Smooth muscle cell (in vitro differentiated cells): ENCODE results near the gene TRIM9. TPM values are rescaled to one million over a fixed set of nuclear protein-coding genes. Genes with fewer than 3 reads are reported as not detected.

ENCODE experiments used
- DNase-seq: peaks from one replicate; lab custom pipeline; 2025; ENCODE audit not compliant: unreplicated experiment; lab: John Stamatoyannopoulos, UW
- H2AFZ ChIP-seq: fragments of 200-600 bp; sonication (generic); 2 replicates; pipeline ENCODE4 v1.6.0; 2016; ENCODE audit warnings: antibody characterized with exemption, low read depth, mild to moderate bottlenecking
- H3F3A ChIP-seq: fragments of 200-600 bp; sonication (generic); 2 replicates; pipeline ENCODE4 v1.6.0; 2017; ENCODE audit warnings: antibody characterized with exemption, low read depth
- H3K27ac ChIP-seq: fragments of 200-600 bp; sonication (generic); 2 replicates; pipeline ENCODE4 v1.5.1; 2016; ENCODE audit warnings: low read depth, mild to moderate bottlenecking
- H3K27me3 ChIP-seq: fragments of 200-600 bp; sonication (generic); 2 replicates; pipeline ENCODE4 v1.6.1; 2016; ENCODE audit warnings: low read depth, mild to moderate bottlenecking
- H3K36me3 ChIP-seq: fragments of 200-600 bp; sonication (generic); 2 replicates; pipeline ENCODE4 v1.5.1; 2016; ENCODE audit warnings: low read depth
- H3K4me1 ChIP-seq: fragments of 200-600 bp; sonication (generic); 2 replicates; pipeline ENCODE4 v1.5.1; 2016; ENCODE audit warnings: low read depth
- H3K4me2 ChIP-seq: fragments of 200-600 bp; sonication (generic); 2 replicates; pipeline ENCODE4 v1.6.0; 2016; ENCODE audit warnings: mild to moderate bottlenecking
- H3K4me3 ChIP-seq: fragments of 200-600 bp; sonication (generic); 2 replicates; pipeline ENCODE4 v1.5.1; 2016; ENCODE audit warnings: mild to moderate bottlenecking
- H3K79me2 ChIP-seq: fragments of 200-600 bp; sonication (generic); 2 replicates; pipeline ENCODE4 v1.6.0; 2016; ENCODE audit warnings: low read depth, mild to moderate bottlenecking
- H3K9ac ChIP-seq: fragments of 200-600 bp; sonication (generic); 2 replicates; pipeline ENCODE4 v1.6.0; 2016; ENCODE audit warnings: low read depth
- H3K9me3 ChIP-seq: fragments of 200-600 bp; sonication (generic); replicated peaks from 2 replicates; pipeline ENCODE4 v1.5.1; 2016; ENCODE audit warnings: low read depth
- H4K20me1 ChIP-seq: fragments of 200-600 bp; sonication (generic); 2 replicates; pipeline ENCODE4 v1.6.0; 2016; ENCODE audit warnings: low read depth
- CTCF ChIP-seq: fragments of 200-600 bp; sonication (generic); IDR thresholded peaks from 2 replicates; pipeline ENCODE4 v1.5.1; 2017; ENCODE audit warnings: borderline replicate concordance, mild to moderate bottlenecking, antibody characterized with exemption; ENCODE audit not compliant: insufficient read depth, poor library complexity, severe bottlenecking
- WGBS: methylation state at CpG from one replicate; pipeline ENCODE4 v1.1.7; 2016; ENCODE audit warnings: low lambda C conversion rate; 5-methylcytosine and 5-hydroxymethylcytosine counted together
- polyA plus RNA-seq: library from polyadenylated mRNA; unstranded; fragments of >200 nt; fragmentation: Nextera tagmentation; extraction: Ambion mirVana; gene quantifications from 2 replicates; pipeline ENCODE4 v1.2.1, GENCODE V29; 2016
- total RNA-seq: library from RNA; depleted of rRNA; stranded (reverse); fragments of >200 nt; gene quantifications from 2 replicates; pipeline ENCODE4 v1.2.3, GENCODE V29; 2014

The TRIM9 gene
- total and polyA plus RNA-seq, 2 experiments from 2014 or later: 0.57 to 1.5 TPM

DNA sequence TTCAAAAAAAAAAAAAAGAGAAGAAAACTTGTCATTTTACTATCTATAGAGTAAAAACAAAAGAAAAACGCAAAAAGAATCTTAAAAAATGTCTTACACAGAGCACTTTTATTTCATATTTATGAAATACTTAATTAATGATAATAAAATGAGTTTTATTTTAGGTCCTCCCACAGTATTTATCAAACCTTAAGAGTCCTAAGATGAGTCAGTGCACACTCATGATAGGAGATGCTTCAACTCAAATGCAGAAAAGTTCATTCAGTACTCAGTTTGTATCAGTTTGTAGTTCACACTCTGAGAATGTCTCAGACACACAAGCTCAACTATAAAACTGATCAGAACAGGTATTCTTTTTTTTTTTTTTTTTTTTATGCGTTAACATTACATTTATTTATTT is 41.7 kb downstream of the TRIM9 start:
- Histone ChIP-seq H3K9ac (no peak overlapping the region), H3F3A (no peaks in the 10 kb centered on the region), H2AFZ (no peak overlapping the region), H4K20me1 (no peaks in the 10 kb centered on the region), H3K27me3 (no peaks in the 10 kb centered on the region), H3K36me3 (no peaks in the 10 kb centered on the region), H3K27ac (no peak overlapping the region), H3K4me3 (no peak overlapping the region), H3K4me2 (no peak overlapping the region), H3K4me1 (no peaks in the 10 kb centered on the region), H3K9me3 (no peaks in the 10 kb centered on the region), H3K79me2 (no peaks in the 10 kb centered on the region)
- no peak for TF ChIP-seq CTCF
- WGBS: 93% methylated on average over 2 of the region's 2 CpGs
- DNase-seq: no peak

DNA sequence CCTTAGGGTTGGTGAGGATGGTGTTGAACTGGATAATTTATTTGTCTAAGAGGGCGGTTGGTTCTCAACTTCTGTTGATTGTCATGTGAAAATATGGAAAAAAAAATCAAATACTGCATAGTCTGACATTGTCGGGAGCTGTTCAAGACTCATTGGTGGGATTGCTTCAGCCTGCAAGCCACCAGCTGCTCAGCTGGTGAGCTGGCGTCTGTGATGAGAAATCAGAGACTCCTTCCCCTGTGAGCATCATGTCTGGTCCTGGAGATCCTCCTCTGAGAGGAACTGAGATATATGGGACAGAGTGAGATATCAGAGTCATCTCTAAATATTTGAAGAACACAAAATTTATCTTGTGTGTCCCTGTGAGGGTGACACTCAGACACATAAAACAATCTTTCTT is 49.9 kb downstream of the TRIM9 start:
- H3K9me3 ChIP-seq: no peaks in the 10 kb centered on the region
- 84% methylated on average over 3 of the region's 3 CpGs for WGBS

GRCh38 chr14:51041883-51042282 is 53.0 kb downstream of the TRIM9 start:
- H3K9ac ChIP-seq: no peak overlapping the region
- no peak overlapping the region for H3K4me2 ChIP-seq
- no peaks in the 10 kb centered on the region for H3K36me3 ChIP-seq
- H2AFZ ChIP-seq: no peak overlapping the region
- no peaks in the 10 kb centered on the region for H3K4me1 ChIP-seq
- 68% methylated on average over 5 of the region's 5 CpGs for WGBS
- no peak for TF ChIP-seq CTCF
- no peaks in the 10 kb centered on the region for H3K9me3 ChIP-seq
- H3K79me2 ChIP-seq: no peaks in the 10 kb centered on the region
- no peaks in the 10 kb centered on the region for H3F3A ChIP-seq
- H3K4me3 ChIP-seq: no peak overlapping the region
- no peaks in the 10 kb centered on the region for H4K20me1 ChIP-seq
- peaks cover 11% of the 10 kb centered on the region for H3K27me3 ChIP-seq
- DNase-seq: no peak
- H3K27ac ChIP-seq: no peak overlapping the region

More for the DNA sequence above, 49.9 kb downstream of the TRIM9 start:
- no peaks in the 10 kb centered on the region for H4K20me1 ChIP-seq
- H3K9ac ChIP-seq: no peak overlapping the region
- no peaks in the 10 kb centered on the region for H3K79me2 ChIP-seq
- H3K36me3 ChIP-seq: no peaks in the 10 kb centered on the region
- no peak for TF ChIP-seq CTCF
- no peak overlapping the region for H2AFZ ChIP-seq
- H3K4me2 ChIP-seq: no peak overlapping the region
- H3K27me3 ChIP-seq: peaks cover 11% of the 10 kb centered on the region
- no peaks in the 10 kb centered on the region for H3K4me1 ChIP-seq
- DNase-seq: no peak
- H3F3A ChIP-seq: no peaks in the 10 kb centered on the region
- no peak overlapping the region for H3K4me3 ChIP-seq
- no peak overlapping the region for H3K27ac ChIP-seq

GRCh38 chr14:51041108-51041531 is 53.8 kb downstream of the TRIM9 start:
- Histone ChIP-seq H3K36me3 (no peaks in the 10 kb centered on the region), H3K79me2 (no peaks in the 10 kb centered on the region), H3K9ac (no peak overlapping the region), H4K20me1 (no peaks in the 10 kb centered on the region), H3K9me3 (no peaks in the 10 kb centered on the region), H3K4me3 (no peak overlapping the region), H3K27ac (no peak overlapping the region), H3K4me2 (no peak overlapping the region), H2AFZ (no peak overlapping the region), H3K4me1 (no peaks in the 10 kb centered on the region), H3K27me3 (peaks cover 11% of the 10 kb centered on the region), H3F3A (no peaks in the 10 kb centered on the region)
- TF ChIP-seq CTCF: no peak
- WGBS: 82% methylated on average over 5 of the region's 5 CpGs
- no peak for DNase-seq
